Stimulated activated CD8-positive, alpha-beta memory T cell treated with anti-CD3 and anti-CD28 coated beads, Interleukin-4, amount 100 ng/mL, for 24 hours (primary cell): ENCODE results near the gene KNG1.
A peak's percentile ranks its signal among the peaks of the same experiment; 100 is the strongest.
"Not testable (repeated sequence)": the region's sequence is repeated elsewhere in the genome, so short reads cannot be mapped to it uniquely, and the experiment has no call there.

Experiments used
- DNase-seq: peaks from one replicate; pipeline ENCODE4 v3.0.0-alpha.2; 2020; ENCODE audit warnings: low read depth

The KNG1 gene

GRCh38 chr3:186717039-186717457 is at the start of gene KNG1:
KNG1 (plus strand) TSS chr3:186717359; CDS start chr3:186717543, 184 bp downstream.
- DNase-seq = no peak

GRCh38 chr3:186668426-186668825 is 48.7 kb upstream of the KNG1 start:
- DNase-seq = no peak

GRCh38 chr3:186669378-186670084 is 47.6 kb upstream of the KNG1 start:
- no peak for DNase-seq

GRCh38 chr3:186670155-186670554 is 47.0 kb upstream of the KNG1 start:
- DNase-seq = no peak

GRCh38 chr3:186671051-186671450 is 46.1 kb upstream of the KNG1 start:
- no peak for DNase-seq

GRCh38 chr3:186678604-186679003 is 38.6 kb upstream of the KNG1 start:
- DNase-seq = no peak

- DNase-seq = no peak
Observed at GRCh38 chr3:186679151-186679550, 38.0 kb upstream of the KNG1 start.

GRCh38 chr3:186680869-186681268 is 36.3 kb upstream of the KNG1 start:
- DNase-seq = no peak

- no peak for DNase-seq
Observed at GRCh38 chr3:186682812-186683211, 34.3 kb upstream of the KNG1 start.

GRCh38 chr3:186683979-186684378 is 33.2 kb upstream of the KNG1 start:
- no peak for DNase-seq

GRCh38 chr3:186686475-186686874 is 30.7 kb upstream of the KNG1 start:
- not testable (repeated sequence) for DNase-seq

- DNase-seq = no peak
Observed at GRCh38 chr3:186687120-186687651, 30.0 kb upstream of the KNG1 start.

- not testable (repeated sequence) for DNase-seq
Observed at GRCh38 chr3:186690304-186690703, 26.9 kb upstream of the KNG1 start.

- DNase-seq = no peak
Observed at GRCh38 chr3:186691676-186692075, 25.5 kb upstream of the KNG1 start.

- no peak for DNase-seq
Observed at GRCh38 chr3:186693843-186694242, 23.3 kb upstream of the KNG1 start.

GRCh38 chr3:186694288-186695032 is 22.7 kb upstream of the KNG1 start:
- DNase-seq = no peak

GRCh38 chr3:186696522-186696921 is 20.6 kb upstream of the KNG1 start:
- DNase-seq = no peak

GRCh38 chr3:186697510-186697909 is 19.6 kb upstream of the KNG1 start:
- DNase-seq = no peak

- DNase-seq = no peak
Observed at GRCh38 chr3:186700267-186700666, 16.9 kb upstream of the KNG1 start.

- DNase-seq = not testable (repeated sequence)
Observed at GRCh38 chr3:186702451-186702850, 14.7 kb upstream of the KNG1 start.

GRCh38 chr3:186705882-186706780 is 11.0 kb upstream of the KNG1 start:
- peak; percentile 22 for DNase-seq

GRCh38 chr3:186708983-186709679 is 8.0 kb upstream of the KNG1 start:
- no peak for DNase-seq
